Breast epithelium (tissue), 3 donors: ENCODE measurements around the gene APLF.

Source experiments
- POLR2A ChIP-seq: fragments of 450-650 bp; IDR thresholded peaks from one replicate; pipeline ENCODE4 v1.6.1; 2016; ENCODE audit warnings: antibody characterized with exemption, mild to moderate bottlenecking, moderate library complexity
- TF ChIP-seq, protein P1 (sequence below), 3 donors: fragments of 450-650 bp; IDR thresholded peaks; one replicate each; pipeline ENCODE4 v1.5.1; 2016 to 2017; ENCODE audit warnings: antibody characterized with exemption in 3 of 3, mild to moderate bottlenecking in 3 of 3, moderate library complexity in 3 of 3

DNA sequence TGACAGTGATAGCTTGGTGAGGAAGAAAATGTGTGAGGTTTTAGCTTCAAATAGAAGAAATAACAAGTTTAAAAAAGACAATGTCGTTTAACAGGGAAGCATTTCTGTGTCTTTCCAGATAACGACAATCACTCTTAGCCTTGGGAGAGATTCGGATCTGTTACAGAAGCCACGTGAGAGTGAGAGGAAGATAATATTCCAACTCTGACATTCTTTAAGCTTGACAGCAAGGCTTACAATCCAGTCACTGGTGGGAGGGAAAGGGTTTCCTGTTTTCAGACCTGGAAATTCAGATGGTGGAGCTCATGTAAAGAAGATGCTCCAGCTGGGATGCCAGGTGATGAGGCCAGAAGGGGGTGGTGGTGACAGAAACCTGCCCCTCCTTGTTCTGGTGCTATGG is 31.1 kb upstream of the APLF start:
- TF ChIP-seq, protein P1, sequence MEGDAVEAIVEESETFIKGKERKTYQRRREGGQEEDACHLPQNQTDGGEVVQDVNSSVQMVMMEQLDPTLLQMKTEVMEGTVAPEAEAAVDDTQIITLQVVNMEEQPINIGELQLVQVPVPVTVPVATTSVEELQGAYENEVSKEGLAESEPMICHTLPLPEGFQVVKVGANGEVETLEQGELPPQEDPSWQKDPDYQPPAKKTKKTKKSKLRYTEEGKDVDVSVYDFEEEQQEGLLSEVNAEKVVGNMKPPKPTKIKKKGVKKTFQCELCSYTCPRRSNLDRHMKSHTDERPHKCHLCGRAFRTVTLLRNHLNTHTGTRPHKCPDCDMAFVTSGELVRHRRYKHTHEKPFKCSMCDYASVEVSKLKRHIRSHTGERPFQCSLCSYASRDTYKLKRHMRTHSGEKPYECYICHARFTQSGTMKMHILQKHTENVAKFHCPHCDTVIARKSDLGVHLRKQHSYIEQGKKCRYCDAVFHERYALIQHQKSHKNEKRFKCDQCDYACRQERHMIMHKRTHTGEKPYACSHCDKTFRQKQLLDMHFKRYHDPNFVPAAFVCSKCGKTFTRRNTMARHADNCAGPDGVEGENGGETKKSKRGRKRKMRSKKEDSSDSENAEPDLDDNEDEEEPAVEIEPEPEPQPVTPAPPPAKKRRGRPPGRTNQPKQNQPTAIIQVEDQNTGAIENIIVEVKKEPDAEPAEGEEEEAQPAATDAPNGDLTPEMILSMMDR (IDR thresholded peaks at IDR 0.05), result no peak
- TF ChIP-seq POLR2A, result no peak
